Activated naive CD8-positive, alpha-beta T cell treated with anti-CD3 and anti-CD28 coated beads, Interleukin-2, amount 10 ng/mL, durations not matched to agents 7 days and 5 days (primary cell): Measurements from ENCODE around the gene TBX20. TPM values are rescaled to one million over a fixed set of nuclear protein-coding genes. Genes with fewer than 3 reads are reported as not detected.
A peak's percentile ranks its signal among the peaks of the same experiment; 100 is the strongest.

ENCODE experiments used
- ATAC-seq: fragments of 150-1000 bp; cut with Tn5 transposase; one replicate; pipeline ENCODE4 v1.10.0; 2021; ENCODE audit warnings: low read depth, moderate library complexity
- POLR2A ChIA-PET: fragments of 350-600 bp; sonication (Branson Sonifier 250); formaldehyde crosslinking; loops from one replicate; lab custom pipeline; 2021; ENCODE audit warnings: antibody characterized with exemption; lab: Charles Lee
- DNase-seq: peaks from one replicate; pipeline ENCODE4 v3.0.0; 2021
- H3K27ac Mint-ChIP-seq: one replicate; pipeline ENCODE4 v1.8.0; 2022; ENCODE audit warnings: mild to moderate bottlenecking, mixed read lengths
- H3K27me3 Mint-ChIP-seq: one replicate; pipeline ENCODE4 v1.8.0; 2022; ENCODE audit warnings: mild to moderate bottlenecking, moderate library complexity, mixed read lengths
- H3K36me3 Mint-ChIP-seq: one replicate; pipeline ENCODE4 v1.8.0; 2021; ENCODE audit warnings: mild to moderate bottlenecking, mixed read lengths
- H3K4me1 Mint-ChIP-seq: one replicate; pipeline ENCODE4 v1.8.0; 2021; ENCODE audit warnings: mixed read lengths
- H3K4me3 Mint-ChIP-seq: one replicate; pipeline ENCODE4 v1.8.0; 2022; ENCODE audit warnings: mild to moderate bottlenecking, moderate library complexity, mixed read lengths
- H3K9me3 Mint-ChIP-seq: one replicate; pipeline ENCODE4 v1.8.0; 2021; ENCODE audit warnings: mixed read lengths
- total RNA-seq, 2 experiments: library from RNA; stranded (reverse); gene quantifications; one replicate each; pipeline ENCODE4 v1.2.3, GENCODE V29; 2021

Gene TBX20
- under 1 TPM in 1 of 2 experiments, not detected in 1; 0.34 TPM for total RNA-seq

GRCh38 chr7:35253710-35254495 is at the start of gene TBX20:
Gene TBX20, minus strand, starts transcription at chr7:35254100. Its CDS starts 480 bp downstream, at chr7:35253620.
- peaks cover 3% of the 10 kb centered on the region for H3K36me3 Mint-ChIP-seq
- POLR2A ChIA-PET = no interaction called here
- DNase-seq = peak; percentile 68
- H3K27ac Mint-ChIP-seq = peak within 1 kb of the TSS; percentile 42
- peaks cover 5% of the 10 kb centered on the region for H3K9me3 Mint-ChIP-seq
- H3K27me3 Mint-ChIP-seq = peaks cover 89% of the 10 kb centered on the region
- ATAC-seq = peak; percentile 80
- H3K4me3 Mint-ChIP-seq = peak within 1 kb of the TSS; percentile 65
- peaks cover 19% of the 10 kb centered on the region for H3K4me1 Mint-ChIP-seq

- Mint-ChIP-seq H3K9me3 (peaks cover 2% of the 10 kb centered on the region), H3K27ac (no peak overlapping the region), H3K4me3 (no peak overlapping the region), H3K4me1 (no peaks in the 10 kb centered on the region), H3K36me3 (no peaks in the 10 kb centered on the region), H3K27me3 (peaks cover 4% of the 10 kb centered on the region)
- POLR2A ChIA-PET = no interaction called here
- ATAC-seq = no peak
- no peak for DNase-seq
These were observed 35.5 kb upstream of the TBX20 start for GRCh38 chr7:35289376-35289775.

- Mint-ChIP-seq H3K27ac (no peak overlapping the region), H3K9me3 (peaks cover 2% of the 10 kb centered on the region), H3K4me1 (no peaks in the 10 kb centered on the region), H3K4me3 (no peak overlapping the region), H3K27me3 (peaks cover under 1% of the 10 kb centered on the region), H3K36me3 (no peaks in the 10 kb centered on the region)
- no peak for DNase-seq
- POLR2A ChIA-PET = no interaction called here
- no peak for ATAC-seq
These were observed 33.1 kb upstream of the TBX20 start for GRCh38 chr7:35286986-35287385.

- H3K9me3 Mint-ChIP-seq = peaks cover 2% of the 10 kb centered on the region
- H3K27ac Mint-ChIP-seq = no peak overlapping the region
- H3K27me3 Mint-ChIP-seq = no peaks in the 10 kb centered on the region
- DNase-seq = no peak
- H3K36me3 Mint-ChIP-seq = no peaks in the 10 kb centered on the region
- no peak overlapping the region for H3K4me3 Mint-ChIP-seq
- POLR2A ChIA-PET = no interaction called here
- H3K4me1 Mint-ChIP-seq = no peaks in the 10 kb centered on the region
- no peak for ATAC-seq
These were observed 32.5 kb upstream of the TBX20 start for GRCh38 chr7:35286422-35286821.

- H3K27ac Mint-ChIP-seq = no peak overlapping the region
- H3K4me1 Mint-ChIP-seq = no peaks in the 10 kb centered on the region
- no peaks in the 10 kb centered on the region for H3K27me3 Mint-ChIP-seq
- ATAC-seq (no peak), DNase-seq (no peak)
- H3K9me3 Mint-ChIP-seq = peaks cover 2% of the 10 kb centered on the region
- POLR2A ChIA-PET = no interaction called here
- H3K36me3 Mint-ChIP-seq = no peaks in the 10 kb centered on the region
- no peak overlapping the region for H3K4me3 Mint-ChIP-seq
These were observed 31.9 kb upstream of the TBX20 start for GRCh38 chr7:35285799-35286198.

GRCh38 chr7:35280902-35281301 is 27.0 kb upstream of the TBX20 start:
- Mint-ChIP-seq H3K36me3 (no peaks in the 10 kb centered on the region), H3K4me1 (no peaks in the 10 kb centered on the region), H3K27ac (no peak overlapping the region), H3K4me3 (no peak overlapping the region), H3K27me3 (peaks cover 5% of the 10 kb centered on the region), H3K9me3 (no peaks in the 10 kb centered on the region)
- no peak for DNase-seq
- POLR2A ChIA-PET = no interaction called here
- ATAC-seq = no peak

- no peaks in the 10 kb centered on the region for H3K36me3 Mint-ChIP-seq
- POLR2A ChIA-PET = no interaction called here
- H3K4me3 Mint-ChIP-seq = no peak overlapping the region
These were observed 23.5 kb upstream of the TBX20 start for GRCh38 chr7:35277359-35277758.

GRCh38 chr7:35272246-35272645 is 18.3 kb upstream of the TBX20 start:
- no peaks in the 10 kb centered on the region for H3K9me3 Mint-ChIP-seq
- H3K4me3 Mint-ChIP-seq = no peak overlapping the region
- no peak for ATAC-seq
- no peak for DNase-seq
- peaks cover 23% of the 10 kb centered on the region for H3K27me3 Mint-ChIP-seq
- no peak overlapping the region for H3K27ac Mint-ChIP-seq
- POLR2A ChIA-PET = no interaction called here
- no peaks in the 10 kb centered on the region for H3K4me1 Mint-ChIP-seq
- H3K36me3 Mint-ChIP-seq = no peaks in the 10 kb centered on the region

More at GRCh38 chr7:35277359-35277758, 23.5 kb upstream of the TBX20 start:
- DNase-seq (no peak), ATAC-seq (no peak)
- no peaks in the 10 kb centered on the region for H3K9me3 Mint-ChIP-seq
- peaks cover 16% of the 10 kb centered on the region for H3K27me3 Mint-ChIP-seq
- H3K27ac Mint-ChIP-seq = no peak overlapping the region
- no peaks in the 10 kb centered on the region for H3K4me1 Mint-ChIP-seq

- H3K27ac Mint-ChIP-seq = no peak overlapping the region
- H3K4me1 Mint-ChIP-seq = no peaks in the 10 kb centered on the region
- H3K9me3 Mint-ChIP-seq = no peaks in the 10 kb centered on the region
- H3K4me3 Mint-ChIP-seq = no peak overlapping the region
- no peak for DNase-seq
- ATAC-seq = no peak
- POLR2A ChIA-PET = no interaction called here
- no peaks in the 10 kb centered on the region for H3K36me3 Mint-ChIP-seq
- H3K27me3 Mint-ChIP-seq = peaks cover 29% of the 10 kb centered on the region
These were observed 15.1 kb upstream of the TBX20 start for GRCh38 chr7:35268953-35269352.

GRCh38 chr7:35267411-35267810 is 13.5 kb upstream of the TBX20 start:
- no peak overlapping the region for H3K4me3 Mint-ChIP-seq
- no peaks in the 10 kb centered on the region for H3K36me3 Mint-ChIP-seq
- POLR2A ChIA-PET = no interaction called here
- H3K27ac Mint-ChIP-seq = no peak overlapping the region
- DNase-seq (no peak), ATAC-seq (no peak)
- peaks cover 36% of the 10 kb centered on the region for H3K27me3 Mint-ChIP-seq
- H3K9me3 Mint-ChIP-seq = no peaks in the 10 kb centered on the region
- no peaks in the 10 kb centered on the region for H3K4me1 Mint-ChIP-seq

GRCh38 chr7:35263396-35263795 is 9.5 kb upstream of the TBX20 start:
- H3K27me3 Mint-ChIP-seq = peaks cover 66% of the 10 kb centered on the region
- DNase-seq = no peak
- peaks cover 3% of the 10 kb centered on the region for H3K36me3 Mint-ChIP-seq
- POLR2A ChIA-PET = no interaction called here
- no peak for ATAC-seq
- no peak overlapping the region for H3K4me3 Mint-ChIP-seq
- peaks cover 2% of the 10 kb centered on the region for H3K9me3 Mint-ChIP-seq
- no peak overlapping the region for H3K27ac Mint-ChIP-seq
- H3K4me1 Mint-ChIP-seq = peaks cover 4% of the 10 kb centered on the region

- ATAC-seq = no peak
- Mint-ChIP-seq H3K36me3 (peaks cover 3% of the 10 kb centered on the region), H3K27me3 (peaks cover 76% of the 10 kb centered on the region), H3K4me1 (peaks cover 5% of the 10 kb centered on the region), H3K4me3 (no peak overlapping the region), H3K9me3 (peaks cover 3% of the 10 kb centered on the region), H3K27ac (no peak overlapping the region)
- POLR2A ChIA-PET = no interaction called here
- no peak for DNase-seq
These were observed 7.8 kb upstream of the TBX20 start for GRCh38 chr7:35261476-35262285.

- peaks cover 5% of the 10 kb centered on the region for H3K4me1 Mint-ChIP-seq
- H3K9me3 Mint-ChIP-seq = peaks cover 3% of the 10 kb centered on the region
- no peak for DNase-seq
- POLR2A ChIA-PET = no interaction called here
- no peak overlapping the region for H3K27ac Mint-ChIP-seq
- peaks cover 81% of the 10 kb centered on the region for H3K27me3 Mint-ChIP-seq
- H3K4me3 Mint-ChIP-seq = no peak overlapping the region
- ATAC-seq = no peak
- peaks cover 3% of the 10 kb centered on the region for H3K36me3 Mint-ChIP-seq
These were observed 7.1 kb upstream of the TBX20 start for GRCh38 chr7:35261041-35261440.

- peaks cover 3% of the 10 kb centered on the region for H3K9me3 Mint-ChIP-seq
- peaks cover 5% of the 10 kb centered on the region for H3K4me1 Mint-ChIP-seq
- no peak overlapping the region for H3K4me3 Mint-ChIP-seq
- peaks cover 83% of the 10 kb centered on the region for H3K27me3 Mint-ChIP-seq
- POLR2A ChIA-PET = no interaction called here
- DNase-seq (no peak), ATAC-seq (no peak)
- H3K36me3 Mint-ChIP-seq = peaks cover 3% of the 10 kb centered on the region
- H3K27ac Mint-ChIP-seq = no peak overlapping the region
These were observed 6.3 kb upstream of the TBX20 start for GRCh38 chr7:35260246-35260645.
